Mucosa of rectum (tissue), 2 donors: Measurements from ENCODE around the gene OXSR1.

Source experiments
- H3K27ac ChIP-seq, 2 donors: one replicate each; pipeline ENCODE4 v1.7.0; 2013; ENCODE audit warnings: inconsistent platforms in 2 of 2, low read depth in 2 of 2, low read length in 2 of 2
- H3K27me3 ChIP-seq, 2 donors: one replicate each; pipeline ENCODE4 v1.7.0; 2013; ENCODE audit warnings: low read length in 2 of 2; ENCODE audit not compliant: control insufficient read depth in 2 of 2, insufficient read depth in 2 of 2
- H3K36me3 ChIP-seq, 2 donors: one replicate each; pipeline ENCODE4 v1.7.0; 2013; ENCODE audit warnings: low read length in 2 of 2; ENCODE audit not compliant: control insufficient read depth in 2 of 2, insufficient read depth in 2 of 2
- H3K4me1 ChIP-seq, 2 donors: one replicate each; pipeline ENCODE4 v1.7.0; 2013; ENCODE audit warnings: low read length in 2 of 2, mild to moderate bottlenecking in 1 of 2; ENCODE audit not compliant: control insufficient read depth in 2 of 2, insufficient read depth in 2 of 2
- H3K4me3 ChIP-seq, 2 donors: one replicate each; pipeline ENCODE4 v1.7.0; 2013; ENCODE audit warnings: low read length in 2 of 2
- H3K9ac ChIP-seq, 2 donors: one replicate each; pipeline ENCODE4 v1.7.0; 2013; ENCODE audit warnings: low read length in 2 of 2, low read depth in 1 of 2, mild to moderate bottlenecking in 1 of 2
- H3K9me3 ChIP-seq, 2 donors: one replicate each; pipeline ENCODE4 v1.7.0; 2013; ENCODE audit warnings: low read length in 2 of 2; ENCODE audit not compliant: control insufficient read depth in 2 of 2
- donor health status: healthy.
- donor health status: Normal muscosa, but diverticular disease.

The OXSR1 gene

GRCh38 chr3:38247366-38248035, 82.2 kb downstream of the OXSR1 start:
- no peak overlapping the region for H3K9ac ChIP-seq
- no peak overlapping the region for H3K27ac ChIP-seq
- H3K4me1 ChIP-seq, result no peaks in the 10 kb centered on the region

DNA sequence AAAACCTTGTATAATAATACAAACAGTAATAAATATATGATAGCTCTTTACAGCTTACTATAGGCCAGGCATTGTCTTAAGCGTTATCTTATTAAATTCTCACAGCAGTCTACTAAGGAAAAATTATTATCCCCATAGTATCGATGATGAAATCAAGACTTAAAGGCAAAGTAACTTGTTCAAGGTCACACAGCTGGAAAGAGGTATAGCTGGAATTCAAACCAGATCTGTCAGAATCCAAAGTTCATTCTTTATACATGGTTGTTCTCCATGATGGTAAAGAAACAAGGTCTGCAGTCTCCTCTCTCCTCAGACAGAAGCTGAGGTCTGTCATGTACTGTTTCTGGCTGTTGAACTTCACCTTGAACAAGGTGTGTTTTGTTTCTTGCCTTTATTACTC, 84.9 kb downstream of the OXSR1 start:
- Histone ChIP-seq H3K36me3 (peaks cover 67 to 86% of the 10 kb centered on the region in 2 donors), H3K9me3 (no peaks in the 10 kb centered on the region), H3K27ac (no peak overlapping the region), H3K4me3 (no peak overlapping the region), H3K4me1 (no peaks in the 10 kb centered on the region), H3K27me3 (no peaks in the 10 kb centered on the region), H3K9ac (no peak overlapping the region)

More at GRCh38 chr3:38247366-38248035, 82.2 kb downstream of the OXSR1 start:
- Histone ChIP-seq H3K9me3 (no peaks in the 10 kb centered on the region), H3K27me3 (no peaks in the 10 kb centered on the region), H3K4me3 (no peak overlapping the region), H3K36me3 (peaks cover 43 to 65% of the 10 kb centered on the region in 2 donors)

- H3K27me3 ChIP-seq, result no peaks in the 10 kb centered on the region
- no peak overlapping the region for H3K9ac ChIP-seq
- H3K27ac ChIP-seq, result no peak overlapping the region
- H3K4me1 ChIP-seq, result no peaks in the 10 kb centered on the region
- no peak overlapping the region for H3K4me3 ChIP-seq
- no peaks in the 10 kb centered on the region for H3K9me3 ChIP-seq
- peaks cover 61 to 82% of the 10 kb centered on the region in 2 donors for H3K36me3 ChIP-seq
Measured at GRCh38 chr3:38251197-38251596, 85.9 kb downstream of the OXSR1 start.

GRCh38 chr3:38253704-38254103, 88.4 kb downstream of the OXSR1 start:
- H3K4me3 ChIP-seq, result no peak overlapping the region
- no peak overlapping the region for H3K9ac ChIP-seq
- H3K36me3 ChIP-seq, result peaks cover 45 to 61% of the 10 kb centered on the region in 2 donors
- H3K27ac ChIP-seq, result no peak overlapping the region
- no peaks in the 10 kb centered on the region for H3K9me3 ChIP-seq
- no peaks in the 10 kb centered on the region for H3K27me3 ChIP-seq
- H3K4me1 ChIP-seq, result no peaks in the 10 kb centered on the region

GRCh38 chr3:38254872-38255271, 89.5 kb downstream of the OXSR1 start:
- Histone ChIP-seq H3K27ac (no peak overlapping the region), H3K4me1 (no peaks in the 10 kb centered on the region), H3K9ac (no peak overlapping the region), H3K36me3 (peaks cover 45 to 49% of the 10 kb centered on the region in 2 donors), H3K9me3 (no peaks in the 10 kb centered on the region), H3K27me3 (no peaks in the 10 kb centered on the region), H3K4me3 (no peak overlapping the region)

GRCh38 chr3:38255627-38256026, 90.3 kb downstream of the OXSR1 start:
- no peak overlapping the region for H3K4me3 ChIP-seq
- peaks cover 40 to 42% of the 10 kb centered on the region in 2 donors for H3K36me3 ChIP-seq
- H3K27ac ChIP-seq, result no peak overlapping the region

GRCh38 chr3:38257583-38257982, 92.2 kb downstream of the OXSR1 start:
- H3K36me3 ChIP-seq, result peaks cover 22 to 23% of the 10 kb centered on the region in 2 donors
- H3K27me3 ChIP-seq, result no peaks in the 10 kb centered on the region
- H3K9ac ChIP-seq, result no peak overlapping the region
- no peak overlapping the region for H3K4me3 ChIP-seq
- H3K9me3 ChIP-seq, result no peaks in the 10 kb centered on the region
- H3K27ac ChIP-seq, result no peak overlapping the region
- H3K4me1 ChIP-seq, result no peaks in the 10 kb centered on the region

More at GRCh38 chr3:38255627-38256026, 90.3 kb downstream of the OXSR1 start:
- Histone ChIP-seq H3K4me1 (no peaks in the 10 kb centered on the region), H3K27me3 (no peaks in the 10 kb centered on the region), H3K9ac (no peak overlapping the region), H3K9me3 (no peaks in the 10 kb centered on the region)

GRCh38 chr3:38260474-38260873, 95.1 kb downstream of the OXSR1 start:
- H3K27ac ChIP-seq, result no peak overlapping the region
- no peaks in the 10 kb centered on the region for H3K9me3 ChIP-seq
- H3K36me3 ChIP-seq, result no peaks in the 10 kb centered on the region
- no peaks in the 10 kb centered on the region for H3K27me3 ChIP-seq
- peaks cover 0 to 5% of the 10 kb centered on the region in 2 donors for H3K4me1 ChIP-seq
- no peak overlapping the region for H3K9ac ChIP-seq
- no peak overlapping the region for H3K4me3 ChIP-seq

- Histone ChIP-seq H3K27ac (no peak overlapping the region), H3K9ac (no peak overlapping the region), H3K4me1 (peaks cover 0 to 5% of the 10 kb centered on the region in 2 donors), H3K4me3 (no peak overlapping the region), H3K36me3 (peaks cover 0 to 2% of the 10 kb centered on the region in 2 donors), H3K27me3 (no peaks in the 10 kb centered on the region), H3K9me3 (no peaks in the 10 kb centered on the region)
Measured at GRCh38 chr3:38264353-38264771, 99.0 kb downstream of the OXSR1 start.

DNA sequence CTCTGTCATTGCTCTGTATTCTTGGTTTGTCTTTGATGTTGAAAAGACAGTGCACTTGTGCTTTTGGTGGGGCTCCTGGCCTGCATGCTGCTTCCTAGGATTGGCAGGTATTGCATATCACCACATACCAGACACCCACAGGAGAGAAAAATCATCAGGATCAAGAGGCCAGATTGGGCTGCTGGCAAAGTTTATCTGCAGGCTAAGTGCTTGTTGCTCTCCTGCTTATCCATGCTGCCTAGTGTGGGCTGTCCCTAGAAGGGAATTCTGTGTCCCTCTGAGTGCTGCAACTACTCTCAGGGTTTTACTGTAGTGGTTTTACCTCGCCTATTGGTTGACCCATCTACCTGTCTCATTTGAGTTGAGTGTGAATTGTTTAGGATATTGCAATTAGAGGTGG, 99.4 kb downstream of the OXSR1 start:
- Histone ChIP-seq H3K4me3 (no peak overlapping the region), H3K27me3 (no peaks in the 10 kb centered on the region), H3K9me3 (no peaks in the 10 kb centered on the region), H3K27ac (no peak overlapping the region), H3K4me1 (peaks cover 0 to 5% of the 10 kb centered on the region in 2 donors), H3K36me3 (peaks cover 0 to 2% of the 10 kb centered on the region in 2 donors), H3K9ac (no peak overlapping the region)
